GM21576 (cell line): ENCODE results near the gene BTBD16.

Source experiments
- ATAC-seq: cut with Tn5 transposase; IDR thresholded peaks from one replicate; pipeline ENCODE4 v1.9.1; 2021; ENCODE audit warnings: mild to moderate bottlenecking, moderate library complexity; ENCODE audit not compliant: unreplicated experiment

Gene BTBD16

GRCh38 chr10:122308417-122309141 lies 37.5 kb downstream of the BTBD16 start:
- no peak for ATAC-seq

DNA sequence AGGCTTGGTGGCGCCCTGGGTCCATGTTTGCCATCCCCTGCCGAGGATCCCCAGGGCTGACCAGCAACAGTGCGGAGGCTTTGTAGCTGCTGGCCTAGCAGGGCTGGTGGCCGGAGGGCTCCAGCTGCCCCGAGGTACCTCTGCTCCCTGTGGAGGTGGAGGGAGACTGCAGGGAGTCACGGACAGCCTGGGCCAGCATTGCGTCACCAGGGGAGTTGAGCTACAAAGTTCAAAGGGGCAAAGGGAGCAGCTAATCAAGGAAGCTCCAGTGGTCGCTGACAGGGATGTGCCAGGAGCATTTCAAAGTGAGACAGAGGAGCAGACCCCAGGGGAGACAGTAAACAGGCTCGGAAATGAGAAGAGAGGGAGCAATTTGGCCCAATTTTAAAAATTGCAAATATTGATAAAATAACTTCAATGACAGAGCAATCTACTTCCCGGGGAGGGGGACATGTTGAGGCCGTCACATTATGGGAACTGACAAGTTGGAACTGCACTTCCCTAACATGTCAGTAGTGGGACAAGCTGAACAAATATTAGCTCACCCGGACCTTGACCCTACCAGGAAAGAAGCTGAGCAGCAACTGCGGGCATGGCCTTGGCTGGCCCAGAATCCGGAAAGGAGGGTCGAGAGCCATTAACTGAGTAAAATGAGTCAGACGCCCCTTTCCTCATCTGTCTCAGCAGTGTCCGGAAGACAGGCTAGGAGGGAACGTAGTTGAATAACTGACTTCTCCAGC lies 39.4 kb downstream of the BTBD16 start:
- ATAC-seq: no peak

DNA sequence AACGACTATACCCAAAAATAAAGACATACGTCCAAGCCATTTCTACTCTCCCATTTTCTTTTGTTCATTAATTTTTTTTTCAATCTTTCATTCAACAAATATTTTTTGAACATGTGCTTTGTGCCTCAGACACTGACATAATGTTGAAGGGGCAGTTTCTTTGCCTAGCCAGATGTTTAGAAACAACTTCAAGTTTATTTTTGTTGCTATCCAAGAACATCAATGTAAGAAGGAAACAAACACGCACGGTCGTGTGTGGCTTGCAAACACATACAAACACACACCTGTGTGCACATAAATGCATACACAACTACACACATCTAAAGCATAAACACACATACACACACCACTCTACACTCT lies 39.9 kb downstream of the BTBD16 start:
- ATAC-seq: no peak

DNA sequence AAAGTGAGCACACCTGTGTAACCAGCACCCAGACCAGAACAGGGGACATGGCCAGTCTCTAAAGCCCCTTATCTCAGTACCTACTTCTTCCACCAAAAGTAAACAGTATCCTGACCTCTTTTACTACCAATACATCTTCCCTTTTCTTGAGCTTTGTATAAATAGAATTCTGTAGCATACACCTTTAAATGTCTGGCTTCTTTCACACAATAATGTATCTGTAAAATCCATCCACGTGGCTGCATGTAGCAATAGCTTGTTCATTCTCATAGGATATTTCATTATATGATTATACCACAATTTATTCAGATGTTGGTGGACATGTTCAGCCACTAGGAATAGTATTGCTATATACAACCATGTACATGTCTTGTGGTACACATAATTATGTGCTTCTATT lies 40.6 kb downstream of the BTBD16 start:
- ATAC-seq: no peak

- no peak for ATAC-seq
These were observed 45.3 kb downstream of the BTBD16 start for GRCh38 chr10:122316224-122316884.

DNA sequence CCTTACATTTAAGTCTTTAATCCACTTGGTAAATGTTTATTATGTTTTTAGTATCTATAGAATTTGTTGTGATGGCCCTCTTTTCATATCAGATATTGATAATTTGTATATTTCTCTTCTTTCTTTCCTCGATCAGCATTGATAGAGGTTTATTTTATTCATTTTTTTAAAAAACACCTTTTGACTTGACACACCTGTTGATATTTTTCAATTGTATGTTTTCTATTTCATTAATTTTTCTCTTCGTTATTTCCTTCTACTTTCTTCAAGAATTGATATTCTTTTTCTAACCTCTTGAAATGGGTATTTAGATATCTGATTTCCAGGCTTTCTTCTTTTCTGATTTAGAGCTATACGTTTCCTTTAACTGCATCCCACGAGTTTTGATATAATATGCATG lies 50.9 kb downstream of the BTBD16 start:
- no peak for ATAC-seq

DNA sequence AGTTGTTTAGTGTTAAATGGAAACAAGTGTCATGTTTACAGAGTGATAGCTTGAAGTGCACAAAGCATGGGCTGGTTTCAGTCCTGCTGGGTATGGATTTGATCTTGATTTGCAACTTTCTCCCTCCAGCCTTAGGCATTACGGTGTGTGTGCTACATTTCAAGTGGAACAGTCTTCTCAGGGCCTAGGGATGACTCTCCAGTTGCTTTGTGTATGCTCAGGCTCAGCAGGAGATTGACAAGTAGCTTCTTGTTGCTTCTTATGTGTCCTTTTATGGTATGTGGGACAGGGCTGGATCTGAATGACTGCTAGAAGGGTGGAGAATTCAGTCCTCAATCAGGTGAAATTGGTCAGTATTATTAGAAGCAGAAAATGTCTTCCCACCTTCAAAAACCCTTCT lies 52.1 kb downstream of the BTBD16 start:
- ATAC-seq: no peak

DNA sequence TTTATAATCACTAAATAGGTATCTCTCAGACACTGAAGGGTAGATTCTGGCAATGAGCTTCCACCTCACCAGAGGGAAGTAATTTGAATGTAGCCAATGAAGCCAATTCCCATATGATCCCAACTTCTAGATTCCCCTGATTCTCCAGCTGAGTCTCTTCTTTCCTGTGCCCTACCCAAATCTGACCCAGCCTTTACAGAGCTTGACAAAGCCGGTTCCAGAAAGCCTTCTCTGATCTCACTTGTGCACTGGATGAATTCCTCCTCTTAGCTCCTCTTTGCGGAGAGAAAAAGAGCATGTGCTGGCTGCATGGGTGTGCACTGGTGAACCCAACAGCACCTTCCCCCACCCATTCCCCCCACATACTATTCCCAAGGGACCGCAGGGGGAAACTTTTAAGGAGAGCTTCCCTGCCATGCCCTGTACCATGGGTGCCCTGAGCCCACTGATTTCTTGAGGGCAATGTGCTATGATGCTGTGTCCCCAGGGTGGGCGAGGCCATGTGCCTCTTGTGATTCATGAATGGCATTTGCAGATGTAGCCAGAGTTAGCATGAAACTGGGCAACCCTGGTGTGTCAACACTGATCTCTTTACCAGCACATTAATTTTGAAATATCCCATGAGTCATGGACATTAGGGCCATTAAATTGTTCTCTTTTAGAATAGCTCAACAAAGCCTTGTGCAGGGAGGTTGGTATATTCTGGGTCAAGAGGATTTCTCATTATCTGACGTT lies 53.0 kb downstream of the BTBD16 start:
- no peak for ATAC-seq

GRCh38 chr10:122325235-122325634 lies 54.1 kb downstream of the BTBD16 start:
- ATAC-seq: no peak

- peak; percentile 69 for ATAC-seq
These were observed 55.3 kb downstream of the BTBD16 start for GRCh38 chr10:122326385-122326784.

GRCh38 chr10:122326806-122327205 lies 55.7 kb downstream of the BTBD16 start:
- no peak for ATAC-seq

- ATAC-seq: no peak
These were observed 56.4 kb downstream of the BTBD16 start for GRCh38 chr10:122327237-122328206.

GRCh38 chr10:122328676-122329075 lies 57.6 kb downstream of the BTBD16 start:
- no peak for ATAC-seq

DNA sequence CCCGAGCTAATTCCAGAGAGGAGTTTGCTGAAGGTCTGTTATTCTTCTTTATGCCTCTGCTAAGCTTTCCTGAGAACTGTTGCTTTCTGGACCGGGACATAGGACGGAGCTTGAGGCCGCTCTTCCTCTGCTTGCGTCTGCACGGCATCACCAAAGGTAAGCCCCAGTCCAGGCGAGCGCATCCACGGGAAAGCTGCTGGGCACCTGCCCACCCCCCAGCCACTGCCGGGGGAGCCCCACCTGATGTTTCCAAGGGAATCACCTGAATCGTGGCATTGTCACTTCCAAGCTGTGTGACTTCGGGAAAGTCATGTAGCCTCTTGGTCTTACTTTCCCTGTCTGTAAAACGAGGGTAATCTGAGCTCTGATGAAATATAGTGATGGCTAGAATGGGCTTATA lies 58.3 kb downstream of the BTBD16 start:
- no peak for ATAC-seq

DNA sequence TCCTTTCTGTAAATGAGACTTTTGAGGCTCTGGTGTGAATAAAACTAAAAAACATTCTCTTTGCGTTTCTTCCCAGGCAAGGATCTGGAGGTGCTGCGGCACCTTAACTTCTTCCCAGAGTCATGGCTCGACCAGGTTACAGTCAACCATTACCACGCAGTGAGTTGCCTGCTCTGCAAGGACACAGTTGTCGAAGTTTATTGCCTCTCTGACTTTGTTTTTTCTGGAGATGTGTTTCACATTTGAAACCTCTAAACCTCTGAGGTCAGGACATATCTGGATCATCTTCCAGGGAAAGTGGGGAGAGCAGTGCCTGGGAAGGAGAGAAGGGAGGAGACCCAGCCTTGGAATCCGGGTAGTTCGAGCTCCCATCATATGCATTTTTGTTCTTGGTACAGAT lies 60.0 kb downstream of the BTBD16 start:
- ATAC-seq: no peak

- no peak for ATAC-seq
These were observed 60.7 kb downstream of the BTBD16 start for GRCh38 chr10:122331615-122332446.

- ATAC-seq: peak; percentile 64
These were observed 61.9 kb downstream of the BTBD16 start for GRCh38 chr10:122333037-122333436.

GRCh38 chr10:122336332-122336731 lies 65.2 kb downstream of the BTBD16 start:
- ATAC-seq: no peak

DNA sequence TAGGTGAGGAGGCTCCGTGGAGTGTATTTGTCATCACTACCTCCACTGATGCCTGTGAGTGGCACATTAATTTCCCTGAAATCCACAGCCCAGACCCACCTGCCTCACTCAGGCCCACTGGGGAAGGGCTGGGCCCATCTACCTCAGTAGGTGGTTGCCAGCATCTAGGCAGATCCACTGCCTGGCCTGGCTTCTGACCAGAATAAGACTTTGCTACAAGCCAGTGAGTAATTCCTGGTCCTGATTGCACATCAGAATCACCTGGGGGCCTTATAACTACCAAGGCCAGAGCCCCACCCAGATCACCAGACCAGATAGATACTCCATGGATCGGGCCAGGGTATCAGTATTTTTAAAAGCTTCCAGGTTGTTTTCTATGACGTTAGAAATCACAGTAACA lies 65.9 kb downstream of the BTBD16 start:
- no peak for ATAC-seq
